NCI-H1092 (cell line): ENCODE data around the gene MYO16.

Experiments
- DNase-seq: peaks from one replicate; lab custom pipeline; 2025; lab: John Stamatoyannopoulos, UW

MYO16 gene

DNA sequence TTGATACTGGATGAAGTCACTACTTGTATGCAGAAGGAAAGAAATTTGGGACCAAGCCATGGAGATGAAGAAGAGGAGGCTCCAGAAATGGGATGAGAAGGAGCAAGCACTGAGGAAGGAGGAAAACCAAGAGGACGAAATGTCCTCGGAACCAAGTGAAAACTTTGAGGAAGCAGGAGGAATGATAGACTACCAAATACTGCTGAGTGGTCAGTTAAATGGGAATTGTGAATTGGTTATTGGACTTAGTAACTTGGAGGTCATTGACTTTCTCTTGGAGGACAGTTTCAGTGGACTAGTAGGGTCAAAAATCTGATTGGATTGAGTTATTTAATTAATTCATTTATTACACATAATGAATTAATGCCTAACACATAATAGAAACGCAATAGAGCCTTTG lies 167.9 kb downstream of the MYO16 start:
- DNase-seq, result no peak

DNA sequence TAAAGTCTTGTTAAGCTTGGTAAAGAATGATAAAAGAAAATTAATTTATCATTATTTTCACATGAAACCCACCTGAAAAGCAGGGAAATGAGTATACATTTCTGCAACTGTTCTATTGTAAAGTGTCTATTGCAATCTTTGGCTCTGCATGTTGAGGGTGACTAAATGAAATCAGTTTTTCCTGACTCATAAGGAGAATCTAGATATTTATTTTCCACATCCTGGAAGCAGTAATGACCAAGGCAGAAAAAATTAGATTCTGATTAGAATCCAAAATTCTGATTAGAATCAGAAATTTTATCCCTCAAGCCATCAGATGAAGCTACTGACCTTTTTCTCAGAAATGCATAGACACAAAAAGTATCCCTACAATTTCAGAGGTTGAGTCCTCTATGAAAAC lies 178.4 kb downstream of the MYO16 start:
- no peak for DNase-seq

DNA sequence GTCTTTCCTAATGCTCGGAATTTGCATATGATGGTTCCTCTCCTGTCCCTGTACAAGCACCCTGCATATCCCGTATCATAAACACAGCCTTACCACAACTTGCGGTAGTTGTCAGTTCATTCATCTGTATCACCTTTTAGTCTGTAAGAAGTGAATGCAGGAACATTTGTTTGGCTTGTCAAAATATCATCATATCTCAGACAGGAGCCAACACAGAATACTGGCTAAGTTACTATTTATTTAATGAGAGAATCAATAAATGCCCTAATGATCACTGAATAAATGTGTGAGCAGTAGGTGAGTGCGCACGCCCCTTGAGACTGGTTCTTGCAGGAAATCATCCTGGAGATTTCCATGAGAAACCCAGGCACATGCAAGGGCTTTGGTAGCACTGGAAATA lies 182.8 kb downstream of the MYO16 start:
- no peak for DNase-seq

DNA sequence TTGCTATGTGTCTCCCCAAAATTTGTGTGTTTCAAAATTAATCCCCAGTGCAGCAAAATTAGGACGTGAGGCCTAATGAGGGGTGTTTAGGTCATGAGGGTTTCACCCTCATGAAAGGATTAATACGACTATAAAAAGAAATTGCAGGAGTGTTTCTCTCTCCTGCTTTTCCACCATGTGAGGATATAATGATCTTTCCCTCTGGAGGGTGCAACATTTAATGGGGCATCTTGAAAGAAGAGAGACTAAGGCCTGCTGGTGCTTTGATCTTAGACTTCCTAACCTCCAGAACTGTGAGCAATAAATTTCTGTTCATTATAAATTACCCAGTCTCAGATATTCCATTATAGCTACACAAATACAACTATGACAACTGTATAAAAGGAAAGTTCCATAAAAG lies 183.2 kb downstream of the MYO16 start:
- DNase-seq, result no peak

DNA sequence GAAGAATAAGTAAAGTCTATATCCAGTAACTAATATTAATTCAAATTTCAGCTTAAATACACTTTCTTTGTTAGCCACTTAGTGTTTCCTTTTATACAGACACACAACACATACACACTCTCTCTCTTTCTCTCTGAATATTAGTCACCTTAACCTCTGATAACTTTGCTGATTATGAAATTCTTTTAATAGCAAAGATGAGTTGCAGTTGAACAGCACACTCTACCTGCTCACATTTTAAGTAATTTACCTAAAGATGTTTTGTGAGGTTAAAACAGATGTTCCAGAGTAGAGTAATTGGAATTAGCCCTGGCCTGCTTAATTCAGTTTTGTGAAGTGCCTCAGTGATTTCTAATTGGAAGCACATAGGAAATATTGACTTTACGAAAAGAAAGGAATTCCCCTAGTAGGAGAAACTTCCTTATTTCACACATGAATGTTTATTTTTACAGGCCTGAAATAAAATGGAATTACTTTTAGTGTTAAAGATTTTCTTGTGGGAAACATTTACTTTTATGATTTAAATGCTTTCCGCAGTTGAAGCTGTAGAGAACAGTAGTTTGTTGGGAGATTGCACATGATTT lies 184.3 kb downstream of the MYO16 start:
- no peak for DNase-seq

DNA sequence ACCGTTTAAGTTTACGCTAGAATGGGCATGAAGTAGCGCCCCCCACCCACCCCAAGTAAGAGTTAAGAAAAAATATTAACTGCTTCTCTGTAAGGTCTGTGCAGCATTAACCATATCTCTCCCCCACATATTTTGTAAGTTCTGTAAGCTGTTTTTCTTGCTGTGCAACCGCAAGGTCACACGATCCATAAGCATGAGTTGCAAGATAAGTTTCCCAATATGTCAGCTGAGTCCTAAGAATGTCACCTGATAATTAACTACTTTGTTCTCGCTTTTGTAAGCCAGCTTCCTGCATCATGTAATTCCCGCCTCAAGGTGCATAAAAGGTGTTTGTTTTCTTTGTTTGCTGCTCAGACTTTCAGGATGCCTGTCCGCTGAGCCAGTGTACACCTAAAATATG lies 187.0 kb downstream of the MYO16 start:
- DNase-seq, result no peak

DNA sequence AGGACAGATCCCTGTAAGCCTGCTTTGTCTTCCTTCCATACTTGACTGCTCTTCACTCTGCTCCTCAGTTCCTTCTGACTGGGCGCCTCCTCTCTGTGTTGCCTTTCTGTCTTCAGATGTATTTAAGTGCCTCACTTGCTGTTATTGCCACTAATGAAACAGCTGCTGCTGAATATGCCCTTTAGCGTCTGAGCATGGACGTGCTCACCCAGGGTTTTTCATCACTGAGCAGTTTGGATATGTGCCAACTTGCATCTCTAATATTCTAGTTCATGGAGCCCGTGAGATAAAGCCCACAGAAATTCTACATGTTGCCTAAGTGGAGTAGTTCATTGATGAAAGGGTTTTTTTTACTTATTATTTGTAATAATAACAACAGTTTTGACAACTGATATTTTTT lies 198.2 kb downstream of the MYO16 start:
- DNase-seq, result no peak

DNA sequence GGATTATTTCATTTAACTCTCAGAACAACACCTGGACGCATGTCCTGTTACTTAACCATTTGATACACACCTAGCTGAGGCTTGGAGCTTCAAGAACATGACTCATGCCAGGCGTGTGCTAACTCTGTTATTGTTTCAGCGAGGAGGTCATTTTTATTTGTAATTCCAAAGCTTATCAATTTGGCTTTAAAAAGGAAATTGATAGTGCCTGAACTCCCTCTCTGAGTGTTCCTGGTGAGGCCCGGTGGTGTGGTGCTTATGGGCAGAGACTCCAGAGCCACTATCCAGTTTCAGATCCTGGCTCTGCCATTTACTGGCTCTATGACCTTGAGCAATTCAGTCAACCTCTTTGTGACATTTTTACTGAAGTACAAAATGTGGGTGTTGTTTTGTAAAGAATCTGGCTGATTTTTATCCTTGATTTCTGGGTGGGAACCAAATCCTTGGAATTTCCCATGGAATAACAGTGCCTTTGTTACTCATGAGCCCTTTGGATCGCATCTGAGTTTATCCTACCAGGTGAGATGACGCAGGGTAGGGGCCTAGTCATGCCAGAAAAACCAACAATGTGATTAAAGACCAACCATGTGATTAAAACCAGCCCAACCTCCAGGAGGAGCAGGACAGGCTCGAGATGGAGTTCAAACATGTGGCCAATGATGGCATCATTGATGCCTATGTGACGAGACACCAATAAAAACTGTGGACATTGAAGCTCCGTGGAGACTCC lies 198.8 kb downstream of the MYO16 start:
- no peak for DNase-seq

DNA sequence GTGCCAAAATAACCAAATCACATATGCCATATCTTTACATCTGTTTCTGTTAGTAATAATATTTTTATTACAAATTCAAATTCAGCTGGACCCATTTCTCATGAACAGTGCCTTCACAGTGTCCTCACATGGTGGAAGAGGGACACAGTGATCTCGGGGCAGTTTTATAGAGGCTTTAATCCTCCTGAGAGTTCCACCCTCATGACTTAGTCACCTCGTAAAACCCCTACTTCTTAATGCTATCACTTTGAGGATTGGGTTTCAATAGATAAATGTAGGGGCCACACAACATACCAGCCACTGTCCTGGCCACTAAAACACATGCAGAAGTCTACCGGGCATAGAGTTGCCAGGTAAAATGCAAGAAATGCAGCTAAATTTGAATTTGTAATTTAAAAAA lies 201.5 kb downstream of the MYO16 start:
- no peak for DNase-seq

DNA sequence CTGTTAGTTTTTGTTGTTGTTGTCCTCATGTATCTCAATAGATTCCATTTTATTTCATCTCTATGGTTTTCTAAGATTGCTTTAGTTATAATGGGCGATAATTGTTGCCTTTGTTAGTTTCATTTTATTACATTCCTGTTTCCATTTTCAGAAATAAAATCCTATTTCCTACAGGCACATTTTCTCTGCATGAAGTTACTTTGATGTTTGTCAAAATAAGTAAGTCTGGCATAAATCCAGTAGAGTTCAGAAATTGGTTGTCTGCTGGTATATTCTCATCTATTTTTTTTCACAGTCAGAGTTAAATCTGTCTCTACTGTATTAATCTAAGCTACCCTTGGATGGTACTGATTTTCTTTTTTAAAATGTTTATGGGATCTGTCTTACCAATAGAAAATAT lies 204.1 kb downstream of the MYO16 start:
- no peak for DNase-seq

DNA sequence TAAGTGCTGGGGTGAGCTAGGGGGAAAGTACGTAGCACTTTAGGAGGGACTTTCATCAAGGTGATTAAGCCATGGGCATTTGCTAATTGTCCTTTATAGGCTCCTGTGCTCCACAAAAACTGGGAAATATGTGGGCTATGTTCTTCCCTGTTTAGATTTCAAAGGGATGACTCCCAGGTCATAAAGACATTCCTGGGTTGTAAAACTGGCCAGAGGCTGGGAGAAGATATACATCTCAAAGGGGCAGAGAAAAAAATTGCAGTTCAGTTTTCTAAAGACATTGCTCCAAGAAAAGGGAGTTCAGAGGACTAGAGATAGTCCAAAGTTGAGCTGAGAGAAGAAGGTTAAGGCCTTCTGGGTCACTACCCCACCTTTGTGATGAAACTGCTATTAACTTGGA lies 204.8 kb downstream of the MYO16 start:
- DNase-seq, result no peak

DNA sequence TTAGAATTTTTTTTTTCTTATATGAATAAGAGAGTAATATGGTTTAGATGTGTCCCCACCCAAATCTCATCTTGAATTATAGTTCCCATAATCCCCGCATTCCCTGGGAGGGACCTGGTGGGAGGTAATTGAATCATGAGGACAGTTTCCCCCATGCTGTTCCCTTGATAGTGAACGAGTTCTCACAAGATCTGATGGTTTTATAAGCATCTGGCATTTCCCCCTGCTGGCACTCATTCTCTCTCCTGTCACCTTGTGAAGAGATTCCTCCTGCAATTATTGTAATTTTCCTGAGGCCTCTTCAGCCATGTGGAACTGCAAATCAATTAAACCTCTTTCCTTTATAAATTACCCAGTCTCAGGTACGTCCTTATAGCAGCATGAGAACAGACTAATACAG lies 205.7 kb downstream of the MYO16 start:
- DNase-seq, result no peak

DNA sequence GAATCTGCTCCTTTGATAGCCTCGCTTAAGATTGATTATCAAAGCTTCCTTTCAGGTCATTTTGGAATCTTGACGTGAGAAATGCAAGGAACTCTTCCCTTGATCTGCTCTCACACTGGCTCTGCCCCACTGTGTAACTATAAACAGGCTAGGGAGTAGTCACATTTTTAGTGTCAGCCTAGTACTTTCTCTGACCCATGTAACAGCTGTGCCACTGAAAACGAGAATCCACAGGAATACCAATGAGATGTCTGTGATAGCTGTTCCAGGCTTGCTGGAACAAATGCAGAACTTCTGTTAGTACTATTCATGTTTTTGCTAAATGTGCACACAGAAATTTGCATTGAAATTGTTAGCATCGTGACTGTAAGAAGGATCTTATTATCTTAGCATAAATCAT lies 221.3 kb downstream of the MYO16 start:
- DNase-seq, result no peak

DNA sequence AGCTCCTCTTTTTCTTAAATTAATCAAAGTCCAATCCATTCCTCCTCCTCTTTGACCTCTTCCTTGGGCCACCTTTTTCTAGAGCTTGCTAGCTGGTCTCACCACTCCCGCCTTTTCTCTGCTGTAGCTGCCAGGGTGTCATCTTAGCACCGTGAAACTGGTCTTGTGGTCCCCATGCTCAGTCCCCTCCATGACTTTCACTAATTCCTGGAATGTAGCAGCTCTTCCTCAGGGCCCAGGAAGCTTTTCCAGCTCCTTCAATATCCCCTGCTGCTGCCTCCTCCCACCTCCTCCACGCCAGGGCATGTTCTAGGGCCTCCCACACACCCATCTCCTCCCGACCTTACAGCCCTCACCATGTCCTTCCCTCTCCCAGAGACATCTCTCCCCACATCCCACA lies 222.2 kb downstream of the MYO16 start:
- DNase-seq, result no peak

DNA sequence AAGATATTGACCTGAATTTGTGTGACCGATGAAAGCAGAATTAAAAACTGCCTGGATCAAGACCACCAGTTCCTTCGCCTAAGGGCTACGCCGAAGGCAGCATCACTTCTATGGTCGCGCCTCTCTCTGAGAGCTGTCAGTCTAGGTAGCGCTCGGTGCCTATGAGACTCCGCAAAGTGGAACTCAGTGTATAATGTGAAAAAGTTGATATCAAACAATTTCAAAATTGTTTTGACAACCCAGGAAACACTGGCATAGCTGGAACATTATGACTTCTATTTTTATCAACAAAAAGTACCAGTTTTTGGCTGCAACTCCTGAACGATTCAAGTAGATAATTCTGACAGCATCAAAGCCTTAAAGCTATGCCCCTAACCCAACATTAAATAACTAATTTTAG lies 223.6 kb downstream of the MYO16 start:
- DNase-seq, result no peak

DNA sequence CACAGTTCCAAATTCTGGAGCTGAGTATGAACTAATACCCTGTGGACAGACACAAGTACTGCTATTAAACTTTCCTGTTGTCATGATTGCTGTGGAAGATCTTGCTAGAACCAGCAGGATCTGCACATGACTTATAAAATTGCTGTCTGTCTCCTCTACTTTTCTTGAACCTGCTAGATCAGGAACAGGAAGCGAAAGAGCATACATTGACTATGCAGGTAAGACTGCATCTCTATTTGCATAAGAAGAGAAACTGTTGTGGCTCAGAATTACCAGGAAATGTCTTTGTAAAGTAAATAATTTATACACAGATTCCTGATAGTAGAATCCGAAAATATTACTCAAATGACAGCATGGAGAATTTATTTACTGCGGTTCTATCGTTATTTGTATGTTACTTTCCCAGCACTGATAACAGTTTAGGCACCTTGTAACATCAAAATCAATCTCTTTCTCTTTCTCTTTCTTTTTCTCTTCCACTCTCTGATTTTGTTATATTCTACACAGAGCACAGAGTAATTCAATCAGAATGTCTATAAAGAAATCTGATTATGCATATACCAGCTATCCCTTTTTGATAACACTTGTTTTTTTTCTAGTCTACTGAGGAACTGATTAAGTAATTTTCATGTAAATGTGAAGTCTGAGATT lies 226.5 kb downstream of the MYO16 start:
- no peak for DNase-seq

DNA sequence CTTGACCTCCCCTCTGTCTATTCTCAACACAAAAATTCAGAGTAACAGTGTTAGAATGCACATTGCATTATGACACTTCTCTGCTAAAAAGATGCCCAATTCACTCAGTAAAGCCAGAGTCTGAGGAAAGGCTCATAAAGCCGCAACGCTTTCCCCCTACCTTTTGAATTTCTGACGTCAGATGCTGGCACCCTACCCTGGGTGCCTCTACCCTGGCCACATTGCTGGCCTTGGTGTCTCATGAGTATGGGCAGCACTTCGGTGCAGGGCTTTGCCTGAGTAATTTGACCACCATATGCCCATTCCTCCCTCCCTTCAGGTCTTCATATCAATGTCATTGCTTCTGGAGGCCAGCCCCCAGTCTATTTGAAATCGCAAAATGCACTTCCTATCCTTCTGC lies 229.3 kb downstream of the MYO16 start:
- no peak for DNase-seq

DNA sequence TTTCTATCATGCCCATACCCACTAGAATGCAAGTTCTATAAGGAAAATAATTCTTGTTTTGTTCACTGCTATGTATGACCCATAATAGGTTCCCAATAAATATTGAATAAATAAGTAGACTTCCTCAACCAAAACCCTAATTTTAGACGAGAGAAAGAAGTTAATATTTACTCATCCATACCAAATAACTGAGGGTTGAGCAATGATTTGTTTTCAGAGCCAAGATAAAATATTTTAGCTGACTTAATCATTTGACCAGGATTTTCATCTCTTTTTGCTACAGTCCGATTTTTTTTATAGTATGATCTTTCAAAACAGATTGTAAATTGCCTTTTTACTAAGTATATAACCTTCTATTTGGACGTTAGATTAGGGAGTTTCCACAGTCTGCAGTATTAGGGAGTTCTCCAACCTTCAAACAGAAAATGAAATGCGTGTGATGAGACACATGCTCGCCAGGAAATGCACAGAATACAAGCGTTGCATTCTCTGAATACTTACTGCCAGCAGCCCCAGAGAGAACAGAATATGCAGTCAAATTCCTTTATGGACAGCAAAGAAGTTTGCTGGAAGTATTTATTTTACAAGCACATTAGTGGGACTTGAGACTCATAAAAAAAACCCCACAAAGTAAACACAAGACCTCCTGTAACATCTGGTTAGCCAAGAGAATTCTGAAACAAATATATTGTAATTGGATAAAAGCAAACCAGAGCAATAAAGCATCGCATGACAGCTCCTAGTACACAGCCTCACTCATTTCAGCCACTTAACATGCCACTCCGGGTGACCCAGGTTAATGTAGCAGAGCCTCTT lies 230.0 kb downstream of the MYO16 start:
- no peak for DNase-seq

DNA sequence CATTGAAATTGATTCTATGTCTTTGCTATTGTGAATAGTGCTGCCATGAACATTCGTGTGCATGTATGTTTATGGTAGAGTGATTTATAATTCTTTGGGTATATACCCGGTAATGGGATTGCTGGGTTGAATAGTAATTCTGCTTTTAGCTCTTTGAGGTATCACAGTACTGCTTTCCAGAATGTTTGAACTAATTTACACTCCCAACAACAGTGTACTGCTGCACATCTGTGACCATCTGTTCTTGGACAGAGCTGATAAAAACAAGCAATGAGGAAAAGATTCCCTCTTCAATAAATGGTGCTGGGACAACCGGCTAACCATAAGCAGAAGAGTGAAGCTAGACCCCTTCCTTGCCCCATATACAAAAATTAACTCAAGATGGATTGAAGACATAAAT lies 231.0 kb downstream of the MYO16 start:
- DNase-seq, result no peak

DNA sequence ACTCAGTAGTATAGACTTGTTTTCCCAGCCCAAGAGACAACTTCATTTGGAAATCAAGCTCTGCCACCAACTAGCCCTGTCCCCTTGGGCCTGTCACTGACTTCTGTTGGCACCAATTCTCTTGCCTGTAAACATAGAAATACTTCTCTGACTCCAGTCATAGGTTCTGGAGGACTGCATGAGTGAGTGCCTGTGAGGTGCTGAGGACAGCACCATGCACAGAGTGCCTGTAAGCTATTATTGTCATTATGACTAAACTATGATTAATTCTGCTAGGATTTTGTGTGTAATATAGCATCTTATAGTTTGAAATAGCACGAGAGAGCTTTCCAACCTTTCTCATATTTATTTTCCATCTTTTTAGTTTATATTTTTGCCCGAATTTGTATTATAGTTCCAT lies 247.9 kb downstream of the MYO16 start:
- no peak for DNase-seq

DNA sequence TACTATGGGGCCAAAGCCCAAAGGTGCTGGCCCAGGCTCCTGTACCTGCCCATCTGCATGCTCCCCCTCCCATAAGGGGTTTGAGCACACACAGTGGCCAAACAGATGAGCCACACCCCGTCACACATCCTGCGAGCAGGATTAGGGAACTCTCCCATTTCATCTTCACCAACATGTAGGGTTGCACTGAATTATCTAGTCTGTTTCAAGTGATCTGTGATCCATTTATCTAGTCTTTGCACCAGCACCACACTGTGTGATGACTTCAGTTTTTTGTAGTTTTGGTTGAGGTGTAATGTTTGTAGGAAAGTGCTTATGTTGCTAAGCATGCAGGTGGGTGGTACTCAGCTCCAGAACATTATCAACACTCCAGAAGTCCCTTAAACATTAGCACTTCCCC lies 249.3 kb downstream of the MYO16 start:
- DNase-seq, result no peak

DNA sequence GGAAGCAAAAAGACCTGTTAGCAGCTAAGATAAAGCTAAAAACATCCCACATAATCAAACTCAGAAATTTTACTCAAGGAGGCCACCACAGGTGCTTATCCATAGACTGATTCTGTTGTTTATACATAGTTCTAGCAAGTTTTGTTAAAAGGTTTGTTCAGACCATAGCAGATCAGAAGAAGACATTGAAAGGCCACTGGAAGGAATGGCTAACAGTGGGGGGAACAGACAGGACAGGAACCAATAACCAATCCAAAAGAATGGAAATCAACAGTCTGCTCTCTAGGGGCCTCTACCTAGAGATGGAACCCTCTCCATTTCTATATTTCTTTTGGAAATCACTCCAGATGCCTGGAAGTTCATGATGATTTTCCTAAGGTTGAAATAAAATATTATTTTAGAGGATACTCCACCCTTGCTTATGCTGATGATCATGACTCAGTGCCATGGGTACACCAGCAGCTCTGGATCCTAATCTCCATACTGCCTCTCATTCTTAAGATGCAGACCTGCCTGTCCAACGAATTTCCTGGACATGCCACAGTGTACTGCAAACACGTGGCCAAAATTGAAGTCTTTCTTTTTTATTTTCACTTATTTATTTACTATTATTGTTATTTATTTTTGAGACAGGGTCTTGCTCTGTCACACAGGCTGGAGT lies 260.0 kb downstream of the MYO16 start:
- DNase-seq, result no peak
